Subcutaneous adipose tissue (tissue), 4 donors: ENCODE data around the gene NMRK1. TPM values are rescaled to one million over a fixed set of nuclear protein-coding genes. Genes with fewer than 3 reads are reported as not detected.

Source experiments
- CTCF ChIP-seq: fragments of 450-650 bp; IDR thresholded peaks from one replicate; pipeline ENCODE4 v1.5.1; 2016; ENCODE audit warnings: low read depth, mild to moderate bottlenecking, control low read depth, antibody characterized with exemption, moderate library complexity
- total RNA-seq, 4 donors: library from RNA; depleted of rRNA; stranded (reverse); fragments of >200 nt; gene quantifications; one replicate each; pipeline ENCODE4 v1.1.0, GENCODE V29; 2016

NMRK1 gene
- total RNA-seq, 4 donors from 2014 or later, result 23.6 to 44.1 (median 29.3) TPM

DNA sequence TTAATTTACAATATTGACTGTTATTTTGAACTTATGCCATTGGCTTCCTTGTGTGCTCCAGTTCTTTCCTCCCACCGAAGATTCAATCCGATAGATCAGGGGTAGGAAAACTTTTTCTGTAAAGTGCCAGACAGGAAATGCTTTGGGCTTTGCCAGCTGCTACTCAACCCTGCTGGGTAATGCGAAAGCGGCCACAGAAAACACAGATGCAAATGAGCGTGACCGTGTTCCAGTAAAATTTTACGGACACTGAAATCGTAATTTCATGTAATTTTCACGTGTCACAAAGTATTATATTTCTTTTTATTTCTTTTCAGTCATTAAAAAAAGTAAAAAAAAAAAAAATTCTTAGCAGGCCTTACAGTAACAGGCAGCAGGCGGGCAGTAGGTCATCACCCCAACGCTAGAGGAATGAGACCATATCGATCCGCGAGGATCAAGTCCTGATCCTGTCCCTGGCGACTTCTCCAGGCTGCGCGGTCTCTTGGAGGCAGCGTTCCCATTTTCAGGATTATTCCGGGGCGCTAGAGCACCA lies 599 bp downstream of the NMRK1 start:
- no peak for TF ChIP-seq CTCF

DNA sequence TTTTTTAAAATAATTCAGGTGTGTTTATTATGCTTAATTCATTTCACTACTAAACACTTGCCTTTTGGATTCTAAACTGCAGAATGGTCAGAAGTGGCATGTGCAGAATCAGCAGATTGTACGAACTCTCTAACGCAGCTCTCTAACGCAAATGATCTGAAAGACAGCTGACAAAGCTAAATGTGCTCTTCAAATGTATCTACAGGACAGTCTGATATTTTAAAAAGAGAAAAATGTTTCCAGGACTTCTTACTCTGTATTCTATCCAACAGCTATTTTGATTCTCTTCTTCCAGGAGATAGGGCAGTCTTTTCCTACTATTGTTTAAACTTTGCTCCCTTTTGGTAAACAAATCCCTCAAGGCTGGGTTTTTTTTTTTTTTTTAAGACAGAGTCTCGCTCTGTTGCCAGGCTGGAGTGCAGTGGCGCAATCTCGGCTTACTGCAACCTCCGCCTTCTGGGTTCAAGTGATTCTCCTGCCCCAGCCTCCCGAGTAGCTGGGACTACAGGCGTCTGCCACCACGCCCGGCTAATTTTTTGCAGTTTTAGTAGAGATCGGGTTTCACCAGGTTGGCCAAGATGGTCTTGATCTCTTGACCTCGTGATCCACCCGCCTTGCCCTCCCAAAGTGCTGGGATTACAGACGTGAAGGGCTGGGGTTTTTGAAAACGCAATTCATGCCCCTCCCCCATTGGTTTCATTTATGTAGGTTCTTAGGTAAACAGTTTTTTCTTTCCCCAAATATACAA lies 1.2 kb downstream of the NMRK1 start:
- TF ChIP-seq CTCF, result no peak

DNA sequence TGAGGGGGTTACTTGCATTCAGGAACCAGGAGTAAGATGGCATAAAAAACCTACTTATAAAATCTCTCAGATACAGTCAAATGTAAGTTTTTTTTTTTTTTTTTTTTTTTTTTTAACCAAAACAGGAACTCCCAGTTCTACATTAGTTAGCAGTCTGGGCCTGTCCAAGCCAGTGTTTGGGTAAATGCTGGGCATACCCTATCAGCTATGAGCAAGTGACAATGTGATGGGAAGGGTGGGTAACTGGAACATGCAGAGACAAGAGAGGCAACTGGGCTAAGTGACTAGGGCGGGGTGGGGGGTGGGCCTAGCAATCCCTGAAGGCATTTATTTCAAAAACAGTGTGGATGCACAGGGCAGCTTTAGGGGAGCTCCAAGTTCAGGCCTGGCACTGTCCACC lies 2.3 kb downstream of the NMRK1 start:
- TF ChIP-seq CTCF, result no peak

- TF ChIP-seq CTCF, result no peak
Observed at GRCh38 chr9:75084081-75084672, 3.8 kb downstream of the NMRK1 start.

- no peak for TF ChIP-seq CTCF
Observed at GRCh38 chr9:75083188-75083970, 4.6 kb downstream of the NMRK1 start.

GRCh38 chr9:75081632-75082031 lies 6.3 kb downstream of the NMRK1 start:
- TF ChIP-seq CTCF, result no peak

DNA sequence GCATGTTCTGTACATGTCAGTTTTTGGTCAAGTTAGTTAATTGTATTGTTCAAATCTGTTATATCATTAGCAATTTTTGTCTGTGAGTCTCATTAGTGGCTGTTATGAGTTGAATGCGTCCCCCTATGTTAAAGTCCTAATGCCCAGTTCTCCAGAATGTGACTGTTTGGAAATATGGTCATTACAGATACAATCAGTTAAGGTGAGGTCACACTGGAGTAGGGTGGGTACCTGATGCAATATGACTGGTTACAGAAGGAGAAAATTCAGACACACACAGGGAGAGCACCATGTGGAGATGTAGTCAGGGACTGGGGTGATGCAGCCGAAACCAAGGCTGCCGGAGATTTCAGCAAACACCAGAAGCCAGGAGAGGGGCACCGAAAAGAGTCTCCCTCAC lies 15.1 kb downstream of the NMRK1 start:
- TF ChIP-seq CTCF, result no peak
